GM12891 (cell line): ENCODE results near the gene GDF15.

ENCODE experiments used
- PAX5 ChIP-seq: IDR thresholded peaks from 2 replicates; pipeline ENCODE4 v1.6.1; 2011; ENCODE audit warnings: low read length, moderate library complexity, mild to moderate bottlenecking; ENCODE audit not compliant: insufficient read depth, severe bottlenecking
- POLR2A ChIP-seq: IDR thresholded peaks from 2 replicates; pipeline ENCODE4 v1.6.1; 2011; ENCODE audit warnings: low read depth, low read length, control low read depth
- POLR2AphosphoS5 ChIP-seq: IDR thresholded peaks from 2 replicates; pipeline ENCODE4 v1.6.1; 2011; ENCODE audit warnings: low read depth, low read length, control low read depth
- SPI1 ChIP-seq: IDR thresholded peaks from 2 replicates; pipeline ENCODE4 v1.6.1; 2011; ENCODE audit warnings: low read depth, low read length, control low read depth
- TAF1 ChIP-seq: IDR thresholded peaks from 2 replicates; pipeline ENCODE4 v1.6.1; 2011; ENCODE audit warnings: low read depth, low read length, control low read depth

DNA sequence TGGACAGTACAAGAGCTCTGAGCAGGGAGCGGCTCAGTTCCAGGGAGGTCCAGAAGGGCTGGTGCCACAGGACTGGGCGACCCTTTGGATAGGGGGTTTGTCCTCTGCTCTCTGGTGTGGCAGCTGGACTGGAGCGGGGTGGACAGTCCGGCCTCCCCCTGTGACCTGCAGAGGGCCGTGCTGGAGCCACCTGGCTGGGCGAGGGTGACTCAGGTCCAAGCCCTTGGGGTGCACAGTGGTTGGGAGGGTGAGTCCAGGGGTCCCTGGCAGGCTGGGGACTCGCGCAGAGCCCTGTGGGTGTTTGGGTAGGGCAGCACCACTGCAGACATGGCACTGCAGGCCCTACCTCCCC is 40.4 kb downstream of the GDF15 start:
- TF ChIP-seq POLR2A (no peak), POLR2AphosphoS5 (no peak), SPI1 (no peak), TAF1 (no peak), PAX5 (no peak)
